Parathyroid adenoma (tissue), 2 donors: ENCODE data around the gene CLEC2A.
"Not testable (repeated sequence)": the region's sequence is repeated elsewhere in the genome, so short reads cannot be mapped to it uniquely, and the experiment has no call there.

Experiments
- H2AFZ ChIP-seq: fragments of 300-600 bp; sonication (generic); one replicate; pipeline ENCODE4 v1.7.0; 2017; ENCODE audit warnings: antibody characterized with exemption, mild to moderate bottlenecking
- H3K27ac ChIP-seq: fragments of 300-600 bp; sonication (generic); one replicate; pipeline ENCODE4 v1.7.0; 2017
- H3K27me3 ChIP-seq: fragments of 300-600 bp; sonication (generic); one replicate; pipeline ENCODE4 v1.7.0; 2017; ENCODE audit warnings: low read length; ENCODE audit not compliant: control insufficient read depth, insufficient read depth
- H3K36me3 ChIP-seq: fragments of 300-600 bp; sonication (generic); one replicate; pipeline ENCODE4 v1.7.0; 2017; ENCODE audit warnings: low read length; ENCODE audit not compliant: control insufficient read depth, insufficient read depth
- H3K4me1 ChIP-seq: fragments of 300-600 bp; sonication (generic); one replicate; pipeline ENCODE4 v1.7.0; 2017; ENCODE audit warnings: control low read depth
- H3K4me2 ChIP-seq: fragments of 300-600 bp; sonication (generic); one replicate; pipeline ENCODE4 v1.7.0; 2017; ENCODE audit warnings: low read length
- H3K4me3 ChIP-seq: fragments of 300-600 bp; sonication (generic); one replicate; pipeline ENCODE4 v1.7.0; 2017; ENCODE audit warnings: low read depth, low read length
- H3K79me2 ChIP-seq: fragments of 300-600 bp; sonication (generic); one replicate; pipeline ENCODE4 v1.7.0; 2017; ENCODE audit warnings: control low read depth
- H3K9ac ChIP-seq: fragments of 300-600 bp; sonication (generic); one replicate; pipeline ENCODE4 v1.7.0; 2017; ENCODE audit warnings: mild to moderate bottlenecking
- H3K9me3 ChIP-seq: fragments of 300-600 bp; sonication (generic); one replicate; pipeline ENCODE4 v1.7.0; 2017; ENCODE audit warnings: low read length; ENCODE audit not compliant: control insufficient read depth
- TF ChIP-seq, protein P1 (sequence below): fragments of 300-600 bp; sonication (generic); IDR thresholded peaks from one replicate; pipeline ENCODE4 v1.7.0; 2017; ENCODE audit warnings: antibody characterized with exemption, mild to moderate bottlenecking
- donor health status: primary hyperparathyroidism.

CLEC2A gene, protein sequence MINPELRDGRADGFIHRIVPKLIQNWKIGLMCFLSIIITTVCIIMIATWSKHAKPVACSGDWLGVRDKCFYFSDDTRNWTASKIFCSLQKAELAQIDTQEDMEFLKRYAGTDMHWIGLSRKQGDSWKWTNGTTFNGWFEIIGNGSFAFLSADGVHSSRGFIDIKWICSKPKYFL

DNA sequence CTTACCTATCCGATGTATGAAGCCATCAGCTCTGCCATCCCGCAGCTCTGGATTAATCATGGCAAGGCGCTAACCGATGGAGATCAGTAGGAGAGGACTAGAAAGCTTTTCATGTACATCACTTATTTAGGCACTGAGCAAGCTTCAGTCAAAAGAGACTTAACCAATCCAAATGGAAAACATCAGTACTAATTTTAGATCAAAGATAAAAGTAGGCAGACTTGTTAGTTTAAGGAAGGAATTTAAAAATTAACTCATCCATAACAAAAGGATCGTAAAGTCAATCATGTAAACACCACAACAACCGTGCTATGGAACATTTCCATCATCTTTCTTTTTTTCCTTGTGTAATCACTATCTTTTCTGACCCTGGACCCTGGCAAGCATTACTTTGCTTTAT is at the start of gene CLEC2A:
CLEC2A (minus strand) TSS at position 101 of the 400 bp plus-strand sequence; CDS start at position 60, 41 bp downstream.
- H3K4me1 ChIP-seq, result peaks cover 2% of the 10 kb centered on the region
- TF ChIP-seq, protein P1, sequence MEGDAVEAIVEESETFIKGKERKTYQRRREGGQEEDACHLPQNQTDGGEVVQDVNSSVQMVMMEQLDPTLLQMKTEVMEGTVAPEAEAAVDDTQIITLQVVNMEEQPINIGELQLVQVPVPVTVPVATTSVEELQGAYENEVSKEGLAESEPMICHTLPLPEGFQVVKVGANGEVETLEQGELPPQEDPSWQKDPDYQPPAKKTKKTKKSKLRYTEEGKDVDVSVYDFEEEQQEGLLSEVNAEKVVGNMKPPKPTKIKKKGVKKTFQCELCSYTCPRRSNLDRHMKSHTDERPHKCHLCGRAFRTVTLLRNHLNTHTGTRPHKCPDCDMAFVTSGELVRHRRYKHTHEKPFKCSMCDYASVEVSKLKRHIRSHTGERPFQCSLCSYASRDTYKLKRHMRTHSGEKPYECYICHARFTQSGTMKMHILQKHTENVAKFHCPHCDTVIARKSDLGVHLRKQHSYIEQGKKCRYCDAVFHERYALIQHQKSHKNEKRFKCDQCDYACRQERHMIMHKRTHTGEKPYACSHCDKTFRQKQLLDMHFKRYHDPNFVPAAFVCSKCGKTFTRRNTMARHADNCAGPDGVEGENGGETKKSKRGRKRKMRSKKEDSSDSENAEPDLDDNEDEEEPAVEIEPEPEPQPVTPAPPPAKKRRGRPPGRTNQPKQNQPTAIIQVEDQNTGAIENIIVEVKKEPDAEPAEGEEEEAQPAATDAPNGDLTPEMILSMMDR, result no peak
- H3K4me3 ChIP-seq, result no peak within 1 kb of the TSS
- no peaks in the 10 kb centered on the region for H3K36me3 ChIP-seq
- no peaks in the 10 kb centered on the region for H3K79me2 ChIP-seq
- no peak within 1 kb of the TSS for H3K4me2 ChIP-seq
- no peaks in the 10 kb centered on the region for H3K27me3 ChIP-seq
- no peak within 1 kb of the TSS for H3K27ac ChIP-seq
- no peaks in the 10 kb centered on the region for H3K9me3 ChIP-seq
- no peak within 1 kb of the TSS for H3K9ac ChIP-seq
- no peak within 1 kb of the TSS for H2AFZ ChIP-seq

GRCh38 chr12:9980126-9980525 is 48.0 kb upstream of the CLEC2A start:
- TF ChIP-seq, protein P1, result no peak
- no peaks in the 10 kb centered on the region for H3K79me2 ChIP-seq

GRCh38 chr12:9977916-9978315 is 45.7 kb upstream of the CLEC2A start:
- no peaks in the 10 kb centered on the region for H3K9me3 ChIP-seq
- no peak overlapping the region for H3K27ac ChIP-seq
- no peak overlapping the region for H3K4me2 ChIP-seq
- H3K36me3 ChIP-seq, result no peaks in the 10 kb centered on the region
- TF ChIP-seq, protein P1, result no peak
- no peak overlapping the region for H3K4me3 ChIP-seq
- H2AFZ ChIP-seq, result no peak overlapping the region
- H3K27me3 ChIP-seq, result no peaks in the 10 kb centered on the region
- H3K79me2 ChIP-seq, result no peaks in the 10 kb centered on the region
- no peak overlapping the region for H3K9ac ChIP-seq
- no peaks in the 10 kb centered on the region for H3K4me1 ChIP-seq

More at GRCh38 chr12:9980126-9980525, 48.0 kb upstream of the CLEC2A start:
- no peaks in the 10 kb centered on the region for H3K27me3 ChIP-seq
- no peak overlapping the region for H3K27ac ChIP-seq
- no peak overlapping the region for H2AFZ ChIP-seq
- no peaks in the 10 kb centered on the region for H3K4me1 ChIP-seq
- no peaks in the 10 kb centered on the region for H3K9me3 ChIP-seq
- no peaks in the 10 kb centered on the region for H3K36me3 ChIP-seq
- H3K4me3 ChIP-seq, result no peak overlapping the region
- H3K4me2 ChIP-seq, result no peak overlapping the region
- no peak overlapping the region for H3K9ac ChIP-seq

GRCh38 chr12:9976626-9977025 is 44.5 kb upstream of the CLEC2A start:
- H2AFZ ChIP-seq, H3K9me3 ChIP-seq, H3K27me3 ChIP-seq, H3K27ac ChIP-seq, H3K9ac ChIP-seq, H3K79me2 ChIP-seq, H3K36me3 ChIP-seq, H3K4me1 ChIP-seq, H3K4me2 ChIP-seq, H3K4me3 ChIP-seq: not testable (repeated sequence)

GRCh38 chr12:9975614-9976013 is 43.4 kb upstream of the CLEC2A start:
- Histone ChIP-seq H3K9ac (no peak overlapping the region), H2AFZ (no peak overlapping the region), H3K27ac (no peak overlapping the region), H3K27me3 (no peaks in the 10 kb centered on the region), H3K4me3 (no peak overlapping the region), H3K4me1 (no peaks in the 10 kb centered on the region), H3K36me3 (no peaks in the 10 kb centered on the region), H3K9me3 (no peaks in the 10 kb centered on the region), H3K4me2 (no peak overlapping the region), H3K79me2 (no peaks in the 10 kb centered on the region)
- TF ChIP-seq, protein P1, result no peak

GRCh38 chr12:9974731-9975130 is 42.6 kb upstream of the CLEC2A start:
- not testable (repeated sequence) for H3K4me3 ChIP-seq, H2AFZ ChIP-seq, H3K4me1 ChIP-seq, H3K4me2 ChIP-seq, H3K9me3 ChIP-seq, H3K79me2 ChIP-seq, H3K27me3 ChIP-seq, H3K27ac ChIP-seq, H3K9ac ChIP-seq, H3K36me3 ChIP-seq
